Measurements from ENCODE around the gene GALNT13. TPM values are rescaled to one million over a fixed set of nuclear protein-coding genes. Genes with fewer than 3 reads are reported as not detected.

Gene GALNT13
- total RNA-seq, 1 donor from 2014 or later, result under 0.01 TPM

DNA sequence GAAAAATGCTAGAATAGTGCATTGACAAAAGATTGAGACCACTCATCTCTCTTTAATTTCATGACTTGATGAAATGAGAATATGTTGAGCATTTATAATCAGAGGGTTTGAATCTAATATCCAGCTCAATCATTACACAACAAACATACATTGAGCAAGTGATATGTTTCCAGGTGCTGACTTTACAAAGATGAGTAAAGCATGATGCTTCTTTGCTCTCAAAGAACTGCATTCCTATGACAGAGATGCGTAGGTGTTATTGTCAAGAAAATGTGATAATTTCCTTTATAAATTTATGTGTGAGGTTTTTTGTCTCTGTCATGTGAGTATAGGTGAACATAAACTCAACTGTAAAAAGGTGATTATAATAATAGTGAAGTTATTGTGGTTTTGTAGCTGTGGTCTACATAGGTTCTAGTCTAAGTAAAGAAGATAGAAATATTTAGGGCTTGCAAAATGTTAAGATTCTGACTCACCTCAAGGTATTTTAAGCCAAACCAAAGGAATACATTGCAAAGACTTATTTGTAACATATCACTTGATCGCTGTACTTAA lies 389.8 kb downstream of the GALNT13 start:
- Histone ChIP-seq H3K36me3 (ENCODE audit: control insufficient read depth in 3 of 3, insufficient read depth in 3 of 3, low read length in 3 of 3) (no peaks in the 10 kb centered on the region), H3K27me3 (ENCODE audit: control insufficient read depth in 3 of 3, insufficient read depth in 3 of 3, low read length in 3 of 3) (no peaks in the 10 kb centered on the region), H3K27ac (ENCODE audit: low read depth, low read length) (no peak overlapping the region), H3K9me3 (ENCODE audit: control insufficient read depth in 3 of 3, low read length in 3 of 3) (no peaks in the 10 kb centered on the region), H3K9ac (ENCODE audit: low read depth in 1 of 3, low read length in 3 of 3) (no peak overlapping the region), H3K4me1 (ENCODE audit: control insufficient read depth in 3 of 3, insufficient read depth in 3 of 3, low read length in 3 of 3) (no peaks in the 10 kb centered on the region), H3K4me3 (ENCODE audit: low read length in 3 of 3) (no peak overlapping the region)

DNA sequence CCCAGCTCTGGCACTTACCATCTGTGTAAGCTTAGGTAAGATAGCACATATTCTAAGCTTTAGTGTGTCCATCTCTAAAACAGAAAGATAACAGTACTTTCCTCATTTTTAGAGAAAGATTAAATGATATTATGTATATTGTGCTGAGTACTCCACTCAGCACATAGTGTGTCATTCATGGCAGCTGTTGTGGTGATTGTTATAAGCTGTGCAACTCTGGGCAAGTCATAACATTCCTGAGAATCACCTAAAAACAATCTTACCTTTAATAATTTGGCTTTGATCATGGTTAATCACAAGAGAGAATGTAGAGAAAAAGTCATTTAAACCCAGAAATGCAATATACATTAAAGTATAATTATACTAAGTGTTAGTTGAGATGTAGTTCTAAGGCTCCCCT lies 391.5 kb downstream of the GALNT13 start:
- no peaks in the 10 kb centered on the region for H3K27me3 ChIP-seq (ENCODE audit: control insufficient read depth in 3 of 3, insufficient read depth in 3 of 3, low read length in 3 of 3)
- H3K9me3 ChIP-seq (ENCODE audit: control insufficient read depth in 3 of 3, low read length in 3 of 3), result no peaks in the 10 kb centered on the region
- no peak overlapping the region for H3K4me3 ChIP-seq (ENCODE audit: low read length in 3 of 3)
- no peak overlapping the region for H3K9ac ChIP-seq (ENCODE audit: low read depth in 1 of 3, low read length in 3 of 3)
- H3K36me3 ChIP-seq (ENCODE audit: control insufficient read depth in 3 of 3, insufficient read depth in 3 of 3, low read length in 3 of 3), result no peaks in the 10 kb centered on the region
- H3K27ac ChIP-seq (ENCODE audit: low read depth, low read length), result no peak overlapping the region
- no peaks in the 10 kb centered on the region for H3K4me1 ChIP-seq (ENCODE audit: control insufficient read depth in 3 of 3, insufficient read depth in 3 of 3, low read length in 3 of 3)

DNA sequence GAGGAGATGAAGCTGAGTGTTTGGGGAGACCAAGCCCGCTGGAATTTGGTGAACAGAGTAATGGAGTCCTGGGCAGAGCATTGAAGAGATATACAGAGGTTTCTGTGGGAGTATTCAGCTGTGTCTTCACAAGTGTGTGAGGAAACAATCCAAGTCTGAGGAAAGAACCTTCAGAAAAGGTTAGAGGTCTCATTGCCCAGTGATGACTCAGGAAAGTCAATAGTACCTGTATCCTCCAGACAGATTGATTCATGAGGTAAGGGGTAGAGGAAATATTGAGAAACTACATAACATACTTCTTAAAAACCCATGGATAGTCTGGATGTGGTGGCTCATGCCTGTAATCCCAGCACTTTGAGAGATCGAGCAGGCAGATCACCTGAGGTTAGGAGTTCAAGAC lies 392.3 kb downstream of the GALNT13 start:
- H3K4me3 ChIP-seq (ENCODE audit: low read length in 3 of 3), result no peak overlapping the region
- no peak overlapping the region for H3K9ac ChIP-seq (ENCODE audit: low read depth in 1 of 3, low read length in 3 of 3)
- H3K9me3 ChIP-seq (ENCODE audit: control insufficient read depth in 3 of 3, low read length in 3 of 3), result no peaks in the 10 kb centered on the region
- H3K27ac ChIP-seq (ENCODE audit: low read depth, low read length), result no peak overlapping the region
- H3K27me3 ChIP-seq (ENCODE audit: control insufficient read depth in 3 of 3, insufficient read depth in 3 of 3, low read length in 3 of 3), result no peaks in the 10 kb centered on the region
- no peaks in the 10 kb centered on the region for H3K36me3 ChIP-seq (ENCODE audit: control insufficient read depth in 3 of 3, insufficient read depth in 3 of 3, low read length in 3 of 3)
- H3K4me1 ChIP-seq (ENCODE audit: control insufficient read depth in 3 of 3, insufficient read depth in 3 of 3, low read length in 3 of 3), result no peaks in the 10 kb centered on the region

DNA sequence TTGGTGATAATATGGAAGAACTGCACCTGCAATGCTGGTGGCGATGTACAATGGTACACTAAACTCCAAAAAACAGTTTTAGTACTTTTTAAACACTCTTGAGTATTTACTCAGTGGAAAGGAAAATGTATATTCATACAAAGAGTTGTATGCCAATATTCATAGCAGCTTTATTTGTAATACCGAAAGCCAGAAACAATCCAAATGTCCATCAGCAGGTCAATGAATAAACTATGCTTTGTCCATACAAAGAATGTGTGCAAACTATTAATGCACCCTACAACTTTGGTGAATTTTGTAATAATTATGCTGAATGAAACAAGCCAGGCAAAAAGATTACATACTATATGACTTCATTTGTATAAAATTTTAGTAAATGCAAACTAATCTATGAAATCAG lies 396.3 kb downstream of the GALNT13 start:
- no peak overlapping the region for H3K27ac ChIP-seq (ENCODE audit: low read depth, low read length)
- no peak overlapping the region for H3K9ac ChIP-seq (ENCODE audit: low read depth in 1 of 3, low read length in 3 of 3)
- H3K27me3 ChIP-seq (ENCODE audit: control insufficient read depth in 3 of 3, insufficient read depth in 3 of 3, low read length in 3 of 3), result no peaks in the 10 kb centered on the region
- no peaks in the 10 kb centered on the region for H3K36me3 ChIP-seq (ENCODE audit: control insufficient read depth in 3 of 3, insufficient read depth in 3 of 3, low read length in 3 of 3)
- no peak overlapping the region for H3K4me3 ChIP-seq (ENCODE audit: low read length in 3 of 3)
- H3K9me3 ChIP-seq (ENCODE audit: control insufficient read depth in 3 of 3, low read length in 3 of 3), result no peaks in the 10 kb centered on the region
- no peaks in the 10 kb centered on the region for H3K4me1 ChIP-seq (ENCODE audit: control insufficient read depth in 3 of 3, insufficient read depth in 3 of 3, low read length in 3 of 3)

DNA sequence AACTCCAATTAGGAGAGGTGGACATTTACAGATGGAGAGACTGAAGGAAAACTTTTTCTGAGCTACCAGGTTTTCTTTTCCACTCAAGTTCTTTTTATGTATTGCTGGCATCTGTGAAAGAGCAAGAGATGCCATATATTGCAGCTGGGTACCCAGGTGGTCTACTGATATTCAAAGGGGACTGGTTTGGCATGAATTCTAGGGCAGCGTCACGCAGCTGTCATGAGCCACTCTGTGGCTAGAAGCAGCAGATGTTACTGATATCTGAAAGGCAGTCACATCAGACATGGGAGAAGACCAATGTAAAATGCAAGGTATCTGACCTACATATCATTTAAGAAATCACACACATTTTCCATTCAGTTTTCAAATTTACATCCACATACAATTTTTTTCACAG lies 408.8 kb downstream of the GALNT13 start:
- H3K4me3 ChIP-seq (ENCODE audit: low read length in 3 of 3), result no peak overlapping the region
- H3K27me3 ChIP-seq (ENCODE audit: control insufficient read depth in 3 of 3, insufficient read depth in 3 of 3, low read length in 3 of 3), result no peaks in the 10 kb centered on the region
- no peak overlapping the region for H3K27ac ChIP-seq (ENCODE audit: low read depth, low read length)
- no peaks in the 10 kb centered on the region for H3K4me1 ChIP-seq (ENCODE audit: control insufficient read depth in 3 of 3, insufficient read depth in 3 of 3, low read length in 3 of 3)
- H3K36me3 ChIP-seq (ENCODE audit: control insufficient read depth in 3 of 3, insufficient read depth in 3 of 3, low read length in 3 of 3), result no peaks in the 10 kb centered on the region
- H3K9me3 ChIP-seq (ENCODE audit: control insufficient read depth in 3 of 3, low read length in 3 of 3), result no peaks in the 10 kb centered on the region
- no peak overlapping the region for H3K9ac ChIP-seq (ENCODE audit: low read depth in 1 of 3, low read length in 3 of 3)

DNA sequence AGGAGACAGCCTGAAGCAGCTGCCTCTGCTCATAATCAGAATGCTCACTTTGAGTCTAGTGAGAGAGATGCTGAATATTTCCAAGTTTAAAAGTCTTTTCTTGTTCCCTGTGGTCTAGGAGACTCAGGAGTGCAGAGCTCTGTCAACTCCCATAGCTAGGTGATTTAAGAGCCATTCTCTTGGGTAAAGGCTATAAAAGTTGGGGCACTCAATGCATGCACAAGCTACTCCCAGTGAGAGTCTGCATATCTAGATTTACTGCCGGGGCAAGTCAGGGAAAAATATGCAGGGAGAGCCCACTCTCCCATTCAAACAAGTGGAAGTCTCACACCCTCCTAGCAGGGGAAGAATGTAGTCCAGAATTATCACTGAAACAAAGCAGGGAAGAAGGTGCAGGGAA lies 418.1 kb downstream of the GALNT13 start:
- H3K4me1 ChIP-seq (ENCODE audit: control insufficient read depth in 3 of 3, insufficient read depth in 3 of 3, low read length in 3 of 3), result no peaks in the 10 kb centered on the region
- peaks cover 0 to 2% (median 2%) of the 10 kb centered on the region in 3 donors for H3K9me3 ChIP-seq (ENCODE audit: control insufficient read depth in 3 of 3, low read length in 3 of 3)
- H3K27me3 ChIP-seq (ENCODE audit: control insufficient read depth in 3 of 3, insufficient read depth in 3 of 3, low read length in 3 of 3), result no peaks in the 10 kb centered on the region
- no peak overlapping the region for H3K27ac ChIP-seq (ENCODE audit: low read depth, low read length)
- no peak overlapping the region for H3K4me3 ChIP-seq (ENCODE audit: low read length in 3 of 3)
- no peak overlapping the region for H3K9ac ChIP-seq (ENCODE audit: low read depth in 1 of 3, low read length in 3 of 3)
- no peaks in the 10 kb centered on the region for H3K36me3 ChIP-seq (ENCODE audit: control insufficient read depth in 3 of 3, insufficient read depth in 3 of 3, low read length in 3 of 3)

DNA sequence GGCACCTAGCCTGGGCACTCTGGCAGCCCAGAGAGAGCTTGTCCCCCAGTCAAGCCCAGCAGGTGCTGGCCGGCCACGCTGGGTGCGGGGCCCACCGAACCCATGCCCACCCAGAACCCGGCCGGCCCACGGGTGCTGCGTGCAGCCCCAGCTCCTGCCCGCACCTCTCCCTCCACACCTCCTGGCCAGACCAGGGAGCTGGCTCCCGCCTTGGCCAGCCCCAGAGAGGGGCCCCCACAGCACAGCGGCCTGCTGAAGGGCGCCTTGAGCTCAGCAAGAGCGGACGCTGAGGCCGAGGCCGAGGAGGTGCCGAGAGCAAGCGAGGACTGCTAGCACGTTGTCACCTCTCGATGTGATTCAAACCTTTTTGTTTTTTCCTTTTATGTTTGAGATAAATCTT lies 419.8 kb downstream of the GALNT13 start:
- no peaks in the 10 kb centered on the region for H3K27me3 ChIP-seq (ENCODE audit: control insufficient read depth in 3 of 3, insufficient read depth in 3 of 3, low read length in 3 of 3)
- H3K27ac ChIP-seq (ENCODE audit: low read depth, low read length), result no peak overlapping the region
- H3K4me1 ChIP-seq (ENCODE audit: control insufficient read depth in 3 of 3, insufficient read depth in 3 of 3, low read length in 3 of 3), result no peaks in the 10 kb centered on the region
- H3K36me3 ChIP-seq (ENCODE audit: control insufficient read depth in 3 of 3, insufficient read depth in 3 of 3, low read length in 3 of 3), result no peaks in the 10 kb centered on the region
- no peak overlapping the region for H3K9ac ChIP-seq (ENCODE audit: low read depth in 1 of 3, low read length in 3 of 3)
- H3K9me3 ChIP-seq (ENCODE audit: control insufficient read depth in 3 of 3, low read length in 3 of 3), result peaks cover 0 to 2% (median under 1%) of the 10 kb centered on the region in 3 donors
- H3K4me3 ChIP-seq (ENCODE audit: low read length in 3 of 3), result no peak overlapping the region

DNA sequence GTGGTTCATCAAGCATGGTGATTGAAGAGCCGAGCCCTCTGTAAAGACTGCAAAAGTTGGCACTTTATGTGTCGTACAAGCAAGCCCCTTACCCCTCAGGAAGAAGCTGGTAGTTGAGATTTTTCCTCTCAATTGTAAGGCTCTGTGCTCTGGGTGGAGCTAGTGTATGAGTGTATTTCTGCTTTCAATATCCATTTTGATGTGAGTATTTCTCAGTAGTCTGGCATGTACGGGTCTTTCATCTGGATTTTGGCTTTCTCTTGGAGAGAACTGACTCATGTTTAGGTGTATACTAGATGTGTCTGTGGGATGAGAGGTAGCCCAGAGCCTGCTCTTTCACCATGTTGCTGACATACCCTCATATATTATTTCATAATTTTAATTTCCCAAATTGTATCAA lies 420.2 kb downstream of the GALNT13 start:
- H3K9ac ChIP-seq (ENCODE audit: low read depth in 1 of 3, low read length in 3 of 3), result no peak overlapping the region
- no peaks in the 10 kb centered on the region for H3K36me3 ChIP-seq (ENCODE audit: control insufficient read depth in 3 of 3, insufficient read depth in 3 of 3, low read length in 3 of 3)
- no peak overlapping the region for H3K27ac ChIP-seq (ENCODE audit: low read depth, low read length)
- no peaks in the 10 kb centered on the region for H3K27me3 ChIP-seq (ENCODE audit: control insufficient read depth in 3 of 3, insufficient read depth in 3 of 3, low read length in 3 of 3)
- H3K9me3 ChIP-seq (ENCODE audit: control insufficient read depth in 3 of 3, low read length in 3 of 3), result peaks cover 0 to 2% (median 0%) of the 10 kb centered on the region in 3 donors
- H3K4me3 ChIP-seq (ENCODE audit: low read length in 3 of 3), result no peak overlapping the region
- no peaks in the 10 kb centered on the region for H3K4me1 ChIP-seq (ENCODE audit: control insufficient read depth in 3 of 3, insufficient read depth in 3 of 3, low read length in 3 of 3)

DNA sequence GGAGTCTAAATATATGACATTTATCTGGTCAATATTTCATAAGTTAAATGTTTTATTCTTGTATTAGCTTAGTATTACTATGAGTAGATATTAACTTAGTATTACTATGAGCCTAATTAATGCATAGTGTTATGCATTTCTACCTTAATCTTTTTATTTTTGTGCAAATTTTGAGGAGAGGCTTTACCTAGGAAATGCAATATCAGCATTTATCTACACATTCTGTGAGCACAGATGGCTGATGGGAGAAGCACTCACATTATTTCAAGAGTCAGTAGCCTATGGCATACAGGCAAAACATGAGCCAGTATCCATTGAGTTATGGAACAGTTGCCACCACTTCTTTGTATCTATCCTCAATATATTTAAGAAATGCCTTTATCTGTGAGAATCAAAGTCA lies 422.1 kb downstream of the GALNT13 start:
- Histone ChIP-seq H3K27me3 (ENCODE audit: control insufficient read depth in 3 of 3, insufficient read depth in 3 of 3, low read length in 3 of 3) (no peaks in the 10 kb centered on the region), H3K27ac (ENCODE audit: low read depth, low read length) (no peak overlapping the region), H3K4me3 (ENCODE audit: low read length in 3 of 3) (no peak overlapping the region), H3K36me3 (ENCODE audit: control insufficient read depth in 3 of 3, insufficient read depth in 3 of 3, low read length in 3 of 3) (no peaks in the 10 kb centered on the region), H3K4me1 (ENCODE audit: control insufficient read depth in 3 of 3, insufficient read depth in 3 of 3, low read length in 3 of 3) (no peaks in the 10 kb centered on the region), H3K9ac (ENCODE audit: low read depth in 1 of 3, low read length in 3 of 3) (no peak overlapping the region), H3K9me3 (ENCODE audit: control insufficient read depth in 3 of 3, low read length in 3 of 3) (no peaks in the 10 kb centered on the region)

DNA sequence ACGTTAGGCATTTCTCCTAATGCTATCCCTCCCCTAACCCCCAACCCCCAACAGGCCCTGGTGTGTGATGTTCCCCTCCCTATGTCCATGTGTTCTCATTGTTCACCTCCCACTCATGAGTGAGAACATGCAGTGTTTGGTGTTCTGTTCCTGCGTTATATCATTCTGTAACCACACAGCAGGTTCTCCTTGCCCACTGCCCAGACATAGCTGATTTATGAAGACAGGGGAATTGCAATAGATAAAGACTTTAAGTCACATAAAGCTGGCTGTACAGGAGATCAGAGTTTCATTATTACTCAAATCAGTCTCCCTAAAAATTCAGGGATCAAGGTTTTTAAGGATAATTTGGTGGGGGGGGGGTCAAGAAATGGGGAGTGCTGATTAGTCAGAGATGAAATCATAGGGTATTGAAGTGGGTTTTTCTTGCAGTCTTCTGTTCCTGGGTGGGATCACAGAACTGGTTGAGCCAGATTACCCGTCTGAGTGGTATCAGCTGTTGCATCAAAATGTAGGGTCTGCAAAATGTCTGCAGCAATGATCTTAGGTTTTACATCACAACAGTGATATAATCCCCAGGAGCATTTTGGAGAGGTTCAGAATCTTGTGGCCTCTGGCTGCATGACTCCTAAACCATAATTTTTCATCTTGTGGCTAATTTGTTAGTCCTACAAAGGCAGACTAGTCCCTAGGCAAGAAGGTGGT lies 434.7 kb downstream of the GALNT13 start:
- Histone ChIP-seq H3K4me3 (ENCODE audit: low read length in 3 of 3) (no peak overlapping the region), H3K27ac (ENCODE audit: low read depth, low read length) (no peak overlapping the region), H3K36me3 (ENCODE audit: control insufficient read depth in 3 of 3, insufficient read depth in 3 of 3, low read length in 3 of 3) (no peaks in the 10 kb centered on the region), H3K4me1 (ENCODE audit: control insufficient read depth in 3 of 3, insufficient read depth in 3 of 3, low read length in 3 of 3) (no peaks in the 10 kb centered on the region), H3K27me3 (ENCODE audit: control insufficient read depth in 3 of 3, insufficient read depth in 3 of 3, low read length in 3 of 3) (no peaks in the 10 kb centered on the region), H3K9ac (ENCODE audit: low read depth in 1 of 3, low read length in 3 of 3) (no peak overlapping the region), H3K9me3 (ENCODE audit: control insufficient read depth in 3 of 3, low read length in 3 of 3) (no peaks in the 10 kb centered on the region)
